Gastroesophageal sphincter (tissue), 3 donors: Measurements from ENCODE around the gene PARN.

Source experiments
- CTCF ChIP-seq, 4 experiments: fragments of 200-600 bp in 2 of 4; fragments of 450-650 bp in 2 of 4; sonication (generic) in 1 of 4; IDR thresholded peaks; one replicate each; pipeline ENCODE4 v1.5.1; 2017 to 2019; ENCODE audit warnings: antibody characterized with exemption in 4 of 4, mild to moderate bottlenecking in 2 of 4, moderate library complexity in 2 of 4
- POLR2A ChIP-seq, 2 donors: fragments of 450-650 bp; IDR thresholded peaks; one replicate each; pipeline ENCODE4 v1.6.1; 2017; ENCODE audit warnings: antibody characterized with exemption in 2 of 2, mild to moderate bottlenecking in 2 of 2, moderate library complexity in 1 of 2

GRCh38 chr16:14641926-14642325, 11.9 kb upstream of the PARN start:
- TF ChIP-seq CTCF (IDR thresholded peaks at IDR 0.05) (no peak), POLR2A (IDR thresholded peaks at IDR 0.05) (no peak)
